ENCODE data around the gene FBXO36.

- TF ChIP-seq TAF1 (IDR thresholded peaks at IDR 0.05; ENCODE audit: borderline replicate concordance, insufficient read depth, low read length) = no peak
- no peak for TF ChIP-seq FOXP2 (optimal IDR thresholded peaks at IDR 0.05; ENCODE audit: borderline replicate concordance, extremely low read depth, extremely low read length, insufficient read depth)
Measured at GRCh38 chr2:229993236-229993635, 70.9 kb downstream of the FBXO36 start.

Measured in PFSK-1 (cell line).